HG03354 (cell line): ENCODE results near the gene PRAMEF20.
"Not testable (repeated sequence)": the region's sequence is repeated elsewhere in the genome, so short reads cannot be mapped to it uniquely, and the experiment has no call there.

Experiments
- ATAC-seq: cut with Tn5 transposase; IDR thresholded peaks from one replicate; pipeline ENCODE4 v1.9.1; 2021; ENCODE audit warnings: mild to moderate bottlenecking; ENCODE audit not compliant: unreplicated experiment, poor library complexity, severe bottlenecking

The PRAMEF20 gene

DNA sequence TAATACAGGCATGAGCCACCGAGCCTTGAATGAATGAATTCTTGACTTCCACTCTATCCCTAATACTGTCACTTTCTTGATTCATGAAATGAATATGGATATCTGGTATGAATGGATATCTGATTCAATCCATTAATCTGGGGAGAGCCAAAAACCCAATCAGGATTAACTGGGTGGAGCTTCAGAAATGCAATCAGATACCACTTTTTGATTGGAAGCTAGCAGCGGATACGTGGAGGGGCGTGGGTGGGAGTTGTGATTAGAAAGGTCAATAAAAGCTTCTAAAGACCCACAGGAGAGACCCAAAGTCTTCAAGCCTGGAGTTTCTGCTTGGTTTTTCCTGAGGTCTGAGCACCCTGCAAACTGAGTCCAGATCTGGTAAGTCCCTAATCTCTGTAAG is at the start of gene PRAMEF20:
Gene PRAMEF20 (plus strand): TSS at position 301 of the 400 bp plus-strand sequence. CDS start 5,905 bp downstream, outside the sequence.
- ATAC-seq, result not testable (repeated sequence)

DNA sequence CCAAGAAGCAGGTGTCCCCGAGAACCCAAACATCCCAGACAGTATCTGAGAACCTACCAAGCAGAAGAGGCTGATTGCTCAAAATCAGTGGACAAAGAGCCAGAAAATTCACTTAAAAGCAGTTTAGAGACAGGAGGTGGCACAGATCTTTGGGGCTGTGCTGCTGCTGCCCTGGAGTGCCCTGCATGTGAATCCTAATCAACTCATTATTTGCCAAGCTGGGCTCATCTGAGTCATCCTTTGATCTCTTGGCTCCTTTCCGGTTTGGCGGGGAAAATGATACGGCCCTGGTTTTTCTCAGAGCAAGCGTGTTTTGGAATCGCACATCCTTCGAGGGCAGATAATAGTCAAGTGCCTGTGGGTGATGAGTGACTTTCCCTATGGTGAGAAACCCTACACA is 47.9 kb upstream of the PRAMEF20 start:
- ATAC-seq, result not testable (repeated sequence)

DNA sequence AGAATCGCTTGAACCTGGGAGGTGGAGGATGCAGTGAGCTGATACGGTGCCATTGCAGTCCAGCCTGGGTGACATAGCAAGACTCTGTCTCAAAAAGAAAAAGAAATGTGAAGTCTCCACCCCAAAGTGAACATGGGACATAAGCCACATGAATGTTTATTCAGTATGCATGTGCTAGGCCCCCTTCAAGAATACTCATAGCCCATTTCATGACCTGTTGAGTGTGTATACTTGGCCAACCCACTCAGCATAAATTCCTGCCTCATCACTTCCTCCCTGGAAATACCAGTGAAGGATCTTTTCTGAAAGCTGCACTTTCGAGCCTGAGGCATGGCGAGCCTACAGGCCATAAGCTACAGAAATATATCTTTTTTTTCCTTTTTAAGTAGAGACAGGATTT is 45.3 kb upstream of the PRAMEF20 start:
- not testable (repeated sequence) for ATAC-seq

DNA sequence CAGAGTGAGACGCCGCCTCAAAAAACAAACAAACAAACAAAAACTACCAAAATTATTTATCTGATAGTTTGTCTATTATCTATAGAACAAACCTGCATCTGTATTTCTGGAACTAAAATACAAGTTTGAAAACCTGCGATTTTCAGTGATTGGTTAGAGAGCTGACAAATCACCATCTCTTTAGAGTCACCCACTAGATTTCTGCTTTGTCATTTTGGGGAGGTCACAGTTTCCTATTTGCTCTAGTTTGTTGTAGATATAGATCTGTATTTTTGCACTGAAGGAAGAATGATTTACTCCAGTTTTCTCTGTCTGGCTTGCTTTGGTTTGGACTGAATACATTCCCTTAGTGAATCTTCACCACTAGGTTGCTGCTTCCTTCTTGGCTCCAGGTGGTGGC is 43.7 kb upstream of the PRAMEF20 start:
- ATAC-seq, result not testable (repeated sequence)

DNA sequence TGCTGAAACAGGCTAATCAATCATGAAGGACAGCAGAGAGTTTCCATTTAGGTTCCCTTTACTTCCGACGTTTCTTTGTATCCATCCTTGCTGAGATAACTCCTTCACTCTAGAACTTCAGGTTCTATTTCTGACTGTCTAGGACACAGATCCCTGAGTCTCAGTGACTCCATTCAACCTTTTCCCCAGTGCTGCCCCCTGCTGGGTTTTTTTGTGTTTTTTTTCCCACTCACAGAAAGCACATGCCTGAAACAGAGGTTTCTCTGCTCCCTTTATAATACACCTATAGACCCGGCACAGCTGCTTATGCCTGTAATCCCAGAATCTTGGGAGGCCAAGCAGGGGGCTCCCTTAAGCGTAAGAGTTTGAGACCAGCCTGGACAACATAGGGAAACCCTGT is 41.7 kb upstream of the PRAMEF20 start:
- ATAC-seq, result not testable (repeated sequence)

DNA sequence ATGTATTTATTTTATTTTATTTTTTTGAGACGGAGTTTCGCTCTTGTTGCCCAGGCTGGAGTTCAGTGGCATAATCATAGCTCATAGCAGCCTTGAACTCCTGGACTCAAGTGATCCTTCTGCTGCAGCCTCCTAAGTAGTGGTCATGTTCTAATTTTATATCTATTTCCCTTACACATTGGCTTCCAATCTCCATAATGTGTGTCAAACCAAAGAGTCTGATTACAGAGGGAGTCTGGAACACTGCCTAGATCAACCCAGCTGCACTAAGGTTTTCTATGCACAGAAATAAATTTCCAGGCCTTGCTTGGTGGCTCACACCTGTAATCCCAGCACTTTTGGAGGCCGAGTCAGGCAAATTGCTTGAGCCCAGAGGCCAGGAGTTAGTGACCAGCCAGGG is 31.3 kb upstream of the PRAMEF20 start:
- not testable (repeated sequence) for ATAC-seq

DNA sequence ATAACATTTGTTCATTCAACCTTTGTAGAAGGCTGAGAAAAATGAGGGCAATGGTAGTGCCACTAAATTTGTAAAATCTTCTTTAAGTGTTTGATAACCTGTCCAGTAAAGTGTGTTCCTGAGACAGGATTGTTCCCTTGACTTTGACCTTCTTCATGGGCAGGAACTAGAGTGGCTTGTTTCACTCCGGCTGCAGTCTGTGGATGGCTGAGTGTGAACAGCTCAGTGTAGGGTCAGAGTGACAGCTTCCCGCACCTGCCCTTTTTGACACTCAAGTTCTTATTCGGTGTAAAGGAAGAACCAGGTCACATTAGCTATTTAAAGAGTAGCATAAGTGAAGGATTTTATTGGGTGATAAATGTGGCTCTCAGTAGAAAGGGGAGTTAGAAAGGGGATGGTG is 29.9 kb upstream of the PRAMEF20 start:
- not testable (repeated sequence) for ATAC-seq

DNA sequence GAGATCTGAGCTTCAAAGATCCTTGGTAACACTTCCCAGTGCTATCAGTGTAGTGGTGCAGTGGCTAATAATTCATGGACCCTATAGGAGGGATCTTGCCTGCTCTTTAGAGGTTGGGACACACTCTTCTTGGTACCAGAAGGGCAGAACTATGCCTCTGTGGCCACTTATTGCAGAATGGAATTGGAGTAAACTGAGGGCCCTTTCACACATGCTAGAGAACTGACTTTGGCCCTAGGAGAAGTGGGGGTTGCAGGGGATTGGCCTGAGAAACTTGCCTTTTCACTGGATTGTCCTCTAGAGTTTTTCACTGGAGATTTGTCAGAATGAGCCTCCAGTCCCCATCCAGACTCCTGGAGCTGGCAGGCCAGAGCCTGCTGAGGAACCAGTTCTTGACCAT is 20.9 kb upstream of the PRAMEF20 start, which contains the start of gene PRAMEF17:
Gene PRAMEF17 (plus strand): TSS at position 301 of the 400 bp plus-strand sequence. CDS start 26 bp downstream, at position 327.
- ATAC-seq, result not testable (repeated sequence)

DNA sequence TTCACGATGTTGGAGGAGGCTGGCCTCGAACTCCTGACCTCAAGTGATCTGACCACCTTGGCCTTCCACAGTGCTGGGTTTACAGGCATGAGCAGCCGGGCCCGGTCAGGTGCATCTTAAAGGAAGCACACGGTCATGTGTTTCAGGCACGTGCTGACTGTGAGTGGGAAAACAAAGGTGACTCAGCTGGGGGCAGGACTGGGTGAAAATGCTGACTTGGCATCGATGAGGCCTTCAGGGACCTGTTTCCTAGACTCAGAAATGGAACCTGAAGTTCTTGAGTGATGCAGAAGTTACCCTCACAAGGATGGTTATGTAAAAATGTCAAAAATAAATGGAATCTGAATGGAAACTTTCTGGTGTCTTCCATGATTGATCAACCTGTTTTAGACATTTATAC is 17.2 kb upstream of the PRAMEF20 start:
- not testable (repeated sequence) for ATAC-seq

DNA sequence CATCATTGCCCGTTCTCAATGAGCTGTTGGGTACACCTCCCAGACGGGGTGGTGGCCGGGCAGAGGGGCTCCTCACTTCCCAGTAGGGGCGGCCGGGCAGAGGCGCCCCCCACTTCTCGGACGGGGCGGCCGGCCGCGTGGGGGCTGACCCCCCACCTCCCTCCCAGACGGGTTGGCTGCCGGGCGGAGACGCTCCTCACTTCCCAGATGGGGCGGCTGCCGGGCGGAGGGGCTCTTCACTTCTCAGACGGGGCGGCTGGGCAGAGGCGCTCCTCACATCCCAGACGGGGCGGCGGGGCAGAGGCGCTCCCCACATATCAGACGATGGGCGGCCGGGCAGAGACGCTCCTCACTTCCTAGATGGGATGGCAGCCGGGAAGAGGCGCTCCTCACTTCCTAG is 15.5 kb upstream of the PRAMEF20 start:
- not testable (repeated sequence) for ATAC-seq

DNA sequence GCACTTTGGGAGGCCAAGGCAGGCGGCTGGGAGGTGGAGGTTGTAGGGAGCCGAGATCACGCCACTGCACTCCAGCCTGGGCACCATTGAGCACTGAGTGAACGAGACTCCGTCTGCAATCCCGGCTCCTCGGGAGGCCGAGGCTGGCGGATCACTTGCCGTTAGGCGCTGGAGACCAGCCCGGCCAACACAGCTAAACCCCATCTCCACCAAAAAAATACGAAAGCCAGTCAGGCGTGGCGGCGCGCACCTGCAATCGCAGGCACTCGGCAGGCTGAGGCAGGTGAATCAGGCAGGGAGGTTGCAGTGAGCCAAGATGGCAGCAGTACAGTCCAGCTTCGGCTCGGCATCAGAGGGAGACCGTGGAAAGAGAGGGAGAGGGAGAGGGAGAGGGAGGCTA is 14.9 kb upstream of the PRAMEF20 start:
- ATAC-seq, result not testable (repeated sequence)

DNA sequence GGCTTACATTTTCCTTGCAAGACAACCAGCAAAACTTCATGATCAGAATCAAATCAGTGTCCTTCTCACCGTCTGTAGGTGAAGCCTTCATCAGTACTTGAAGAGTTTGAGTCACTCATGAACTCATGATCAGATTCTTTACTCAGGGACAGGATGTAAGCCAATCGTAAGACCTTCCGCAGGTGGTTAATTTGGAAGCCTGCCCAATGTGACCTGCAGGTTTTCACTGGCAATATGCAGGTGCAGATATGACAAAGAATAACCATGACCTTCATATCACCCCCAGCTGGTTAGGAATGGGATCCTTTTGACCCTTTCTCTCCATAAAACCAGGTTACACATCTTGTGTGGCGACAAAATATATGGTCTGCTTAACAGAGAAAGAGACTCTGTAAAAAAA is 2.4 kb upstream of the PRAMEF20 start:
- ATAC-seq, result no peak

DNA sequence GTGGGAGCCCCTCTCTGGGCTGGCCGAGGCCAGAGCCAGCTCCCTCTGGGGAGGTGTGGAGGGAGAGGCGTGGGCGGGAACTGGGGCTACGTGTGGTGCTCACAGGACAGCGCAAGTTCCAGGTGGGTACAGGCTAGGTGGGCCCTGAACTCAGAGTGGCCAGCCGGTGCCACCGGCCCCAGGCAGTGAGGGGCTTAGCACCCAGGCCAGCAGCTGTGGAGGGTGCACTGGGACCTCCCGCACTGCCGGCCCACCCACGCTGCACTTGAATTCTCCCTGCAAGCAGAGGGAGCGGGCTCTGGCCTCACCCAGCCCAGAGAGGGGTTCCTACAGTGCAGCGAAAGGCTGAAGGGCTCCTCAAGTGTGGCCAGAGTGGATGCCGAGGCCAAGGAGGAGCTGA is 20.2 kb downstream of the PRAMEF20 start:
- no peak for ATAC-seq

DNA sequence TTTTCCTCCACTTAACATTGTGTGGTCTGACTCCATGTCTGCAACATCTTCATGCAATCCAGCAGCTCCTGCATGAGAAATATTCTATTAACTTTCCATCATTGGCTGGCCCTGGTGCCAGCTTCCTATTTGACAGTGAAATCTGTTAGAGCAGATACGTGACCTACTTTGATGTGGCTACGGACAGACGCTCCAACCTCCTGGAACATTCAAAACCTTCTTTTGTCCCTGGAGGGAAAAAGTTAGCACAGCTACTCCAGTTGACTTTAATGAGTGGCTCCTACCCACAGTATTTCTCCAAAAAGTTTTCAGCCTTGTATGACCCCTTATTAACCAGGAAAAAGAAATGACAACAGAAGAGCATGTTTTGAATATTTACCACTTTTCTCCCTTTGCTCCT is 22.0 kb downstream of the PRAMEF20 start:
- no peak for ATAC-seq

DNA sequence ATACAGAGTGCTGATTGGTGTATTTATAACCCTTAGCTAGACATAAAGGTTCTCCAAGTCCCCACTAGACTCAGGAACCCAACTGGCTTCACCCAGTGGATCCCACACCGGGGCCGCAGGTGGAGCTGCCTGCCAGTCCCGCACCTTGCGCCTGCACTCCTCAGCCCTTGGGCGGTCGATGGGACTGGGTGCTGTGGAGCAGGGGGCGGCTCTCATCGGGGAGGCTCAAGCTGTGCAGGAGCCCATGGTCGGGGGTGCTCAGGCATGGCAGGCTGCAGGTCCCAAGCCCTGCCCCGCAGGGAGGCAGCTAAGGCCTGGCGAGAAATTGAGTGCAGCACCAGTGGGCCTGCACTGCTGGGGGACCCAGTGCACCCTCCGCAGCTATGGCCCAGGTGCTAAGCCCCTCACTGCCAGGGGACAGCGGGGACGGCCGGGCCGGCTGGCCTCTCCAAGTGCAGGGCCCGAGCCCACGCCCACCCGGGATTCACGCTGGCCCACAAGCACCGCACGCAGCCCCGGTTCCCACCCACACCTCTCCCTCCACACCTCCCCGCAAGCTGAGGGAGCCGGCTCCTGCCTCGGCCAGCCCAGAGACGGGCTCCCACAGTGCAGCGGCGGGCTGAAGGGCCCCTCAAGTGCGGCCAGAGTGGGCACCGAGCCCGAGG is 23.6 kb downstream of the PRAMEF20 start:
- not testable (repeated sequence) for ATAC-seq

DNA sequence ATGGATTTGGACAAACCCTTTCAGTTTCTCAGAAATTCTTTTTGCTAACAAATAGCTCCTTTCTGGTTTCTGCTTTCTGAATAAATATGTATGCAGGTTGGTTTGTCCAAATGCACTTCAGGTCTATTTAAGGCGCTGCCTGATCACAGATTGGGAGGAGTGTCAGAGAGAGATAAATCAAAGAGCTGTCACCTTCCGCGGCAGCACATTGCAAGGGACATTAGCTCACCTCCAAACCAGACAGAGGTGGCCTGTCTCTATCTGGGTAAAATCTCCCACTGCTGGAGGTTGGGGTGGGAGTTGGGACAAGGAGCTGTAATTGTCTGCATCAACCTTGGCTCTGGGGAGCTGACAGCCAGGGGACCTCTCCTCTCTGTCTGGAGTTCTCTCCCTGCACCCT is 25.2 kb downstream of the PRAMEF20 start:
- no peak for ATAC-seq

DNA sequence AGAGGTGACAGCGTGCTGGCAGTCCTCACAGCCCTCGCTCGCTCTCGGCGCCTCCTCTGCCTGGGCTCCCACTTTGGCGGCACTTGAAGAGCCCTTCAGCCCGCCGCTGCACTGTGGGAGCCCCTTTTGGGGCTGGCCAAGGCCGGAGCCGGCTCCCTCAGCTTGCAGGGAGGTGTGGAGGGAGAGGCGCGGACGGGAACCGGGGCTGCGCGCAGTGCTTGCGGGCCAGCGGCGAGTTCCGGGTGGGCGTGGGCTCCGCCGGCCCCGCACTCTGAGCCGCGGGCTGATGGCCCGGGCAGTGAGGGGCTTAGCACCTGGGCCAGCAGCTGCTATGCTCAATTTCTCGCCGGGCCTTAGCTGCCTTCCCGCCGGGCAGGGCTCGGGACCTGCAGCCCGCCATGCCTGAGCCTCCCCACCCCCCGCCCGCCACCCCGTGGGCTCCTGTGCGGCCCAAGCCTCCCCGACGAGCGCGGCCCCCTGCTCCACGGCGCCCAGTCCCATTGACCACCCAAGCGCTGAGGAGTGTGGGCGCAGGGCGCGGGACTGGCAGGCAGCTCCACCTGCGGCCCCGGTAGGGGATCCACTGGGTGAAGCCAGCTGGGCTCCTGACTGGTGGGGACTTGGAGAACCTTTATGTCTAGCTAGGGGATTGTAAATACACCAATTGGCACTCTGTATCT is 29.0 kb downstream of the PRAMEF20 start:
- not testable (repeated sequence) for ATAC-seq

DNA sequence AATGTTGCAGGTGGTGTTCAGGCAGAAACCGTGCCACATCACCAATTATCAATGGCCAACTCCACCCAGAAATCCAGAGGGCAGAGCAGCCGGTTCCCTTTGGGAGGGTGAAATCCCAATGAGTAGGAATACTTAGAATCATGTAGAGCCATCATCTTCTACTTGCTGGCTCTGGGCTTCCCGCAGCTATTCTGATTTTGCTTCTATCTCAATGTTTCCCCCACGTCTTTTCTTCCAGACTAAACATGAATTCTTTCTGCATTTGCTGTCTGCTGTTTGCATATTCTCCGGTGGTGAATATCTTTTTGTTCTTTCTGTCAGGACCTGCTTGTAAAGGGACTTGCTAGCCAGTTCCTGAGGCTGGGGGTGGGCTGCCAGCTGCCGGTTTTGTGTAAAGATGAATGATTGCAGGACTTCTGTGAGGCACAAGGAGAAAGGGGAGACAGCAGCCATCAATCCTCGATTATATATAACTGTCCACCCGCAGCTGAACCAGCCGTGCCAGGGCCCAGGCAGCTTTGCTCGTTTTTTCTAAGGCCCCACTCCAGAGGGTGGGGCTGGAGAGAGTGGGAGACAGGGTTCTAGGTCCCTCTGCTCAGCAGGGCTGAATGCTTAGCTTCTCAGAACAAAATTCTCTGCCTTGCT is 33.2 kb downstream of the PRAMEF20 start:
- ATAC-seq, result no peak

DNA sequence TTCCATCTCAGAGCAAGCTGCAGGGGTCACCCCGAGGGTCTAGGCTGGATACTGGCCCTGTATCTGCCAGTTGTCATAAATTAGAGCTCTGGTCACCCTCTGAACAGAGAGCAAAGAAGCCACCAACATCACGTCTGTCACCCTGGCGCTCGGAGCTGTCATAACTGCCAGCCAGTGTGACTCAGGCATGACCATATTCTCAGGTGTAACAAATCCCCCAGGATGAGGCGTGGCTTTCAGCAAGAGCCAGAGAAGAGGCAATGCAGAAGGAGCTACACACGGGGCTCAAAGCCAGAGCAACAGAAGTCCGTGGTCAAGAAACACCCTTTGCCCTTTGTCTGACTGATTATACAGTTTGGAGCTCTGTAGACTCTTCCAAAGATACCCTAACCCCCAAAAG is 40.0 kb downstream of the PRAMEF20 start:
- no peak for ATAC-seq

DNA sequence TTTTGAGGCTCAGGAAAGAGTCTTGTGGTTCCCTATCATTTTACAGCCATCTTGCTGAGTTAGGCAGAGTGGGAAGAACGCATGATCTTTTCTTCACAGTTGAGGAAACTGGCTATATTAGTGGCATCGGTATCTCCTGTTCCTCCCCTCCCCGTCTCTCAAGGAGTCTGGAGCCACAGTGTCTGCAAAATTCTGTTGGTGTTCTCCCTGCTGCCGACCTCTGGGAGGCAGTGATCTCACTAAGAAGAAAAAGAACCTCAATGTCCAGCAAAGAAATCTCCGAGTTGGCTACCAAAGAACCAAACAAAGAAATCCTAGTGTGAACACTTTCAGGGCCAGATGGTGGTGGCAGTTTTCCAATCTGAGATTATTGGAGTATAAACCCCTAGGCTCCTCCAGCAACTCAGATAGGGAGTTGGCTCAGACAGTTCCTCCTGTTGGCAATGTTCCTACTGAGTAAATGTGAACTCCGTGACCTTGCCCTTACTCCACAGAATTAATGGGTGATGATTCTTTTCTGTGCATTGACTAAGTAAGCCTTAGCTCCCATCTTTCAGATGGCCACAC is 41.2 kb downstream of the PRAMEF20 start:
- no peak for ATAC-seq
